Measurements from ENCODE around the gene ANKRD40.

The ANKRD40 gene

DNA sequence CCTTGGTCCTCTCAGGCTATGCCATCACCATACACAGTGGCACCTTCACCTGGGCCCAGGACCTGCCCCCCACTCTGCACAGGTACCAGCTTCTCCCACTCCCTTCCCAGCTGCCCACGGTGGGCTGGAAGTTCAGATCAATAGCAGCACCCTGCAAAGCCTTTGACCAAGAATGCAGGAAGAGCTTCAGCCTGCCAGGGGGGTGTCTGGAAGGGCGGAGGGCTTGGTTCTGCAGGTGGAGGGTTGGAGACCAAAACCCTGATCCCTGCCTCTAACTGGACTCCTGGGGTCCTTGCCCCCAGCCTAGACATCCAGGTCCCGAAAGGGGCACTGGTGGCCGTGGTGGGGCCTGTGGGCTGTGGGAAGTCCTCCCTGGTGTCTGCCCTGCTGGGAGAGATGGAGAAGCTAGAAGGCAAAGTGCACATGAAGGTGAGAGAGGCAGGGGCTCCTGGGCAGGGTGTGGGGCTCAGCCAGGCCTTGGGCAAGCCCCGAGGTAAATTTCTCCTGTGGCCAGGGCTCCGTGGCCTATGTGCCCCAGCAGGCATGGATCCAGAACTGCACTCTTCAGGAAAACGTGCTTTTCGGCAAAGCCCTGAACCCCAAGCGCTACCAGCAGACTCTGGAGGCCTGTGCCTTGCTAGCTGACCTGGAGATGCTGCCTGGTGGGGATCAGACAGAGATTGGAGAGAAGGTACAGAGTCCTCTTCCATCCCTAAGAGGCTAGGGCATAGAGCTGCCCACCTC is 38.7 kb downstream of the ANKRD40 start:
- DNase-seq (ENCODE audit: low spot score): no peak

- no peak for DNase-seq (ENCODE audit: low spot score)
Observed at GRCh38 chr17:50668025-50668837, 39.5 kb downstream of the ANKRD40 start.

DNA sequence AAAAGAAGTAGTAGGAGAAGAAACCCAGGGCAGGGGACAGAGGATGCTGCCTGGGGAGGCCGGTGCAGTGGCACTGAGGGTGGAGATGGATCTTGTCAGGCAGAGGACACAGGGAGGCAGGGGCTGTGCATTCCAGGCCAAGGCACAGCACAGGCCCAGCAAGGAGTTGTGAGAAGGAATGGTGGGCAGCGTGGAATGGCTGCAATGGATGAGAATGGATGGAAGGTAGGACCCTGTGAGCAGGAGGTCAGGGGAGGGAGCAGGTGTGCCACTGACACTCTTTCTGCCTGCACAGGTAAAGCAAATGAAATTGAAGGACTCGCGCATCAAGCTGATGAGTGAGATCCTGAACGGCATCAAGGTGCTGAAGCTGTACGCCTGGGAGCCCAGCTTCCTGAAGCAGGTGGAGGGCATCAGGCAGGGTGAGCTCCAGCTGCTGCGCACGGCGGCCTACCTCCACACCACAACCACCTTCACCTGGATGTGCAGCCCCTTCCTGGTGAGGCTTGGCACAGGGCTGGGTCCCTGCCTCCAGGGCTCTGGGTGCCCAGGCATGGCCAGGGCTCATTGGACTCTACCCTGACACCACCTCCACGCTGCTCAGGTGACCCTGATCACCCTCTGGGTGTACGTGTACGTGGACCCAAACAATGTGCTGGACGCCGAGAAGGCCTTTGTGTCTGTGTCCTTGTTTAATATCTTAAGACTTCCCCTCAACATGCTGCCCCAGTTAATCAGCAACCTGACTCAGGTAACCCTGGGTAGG is 40.3 kb downstream of the ANKRD40 start:
- DNase-seq (ENCODE audit: low spot score): no peak

GRCh38 chr17:50666316-50666715 is 41.4 kb downstream of the ANKRD40 start:
- DNase-seq (ENCODE audit: low spot score): no peak

- no peak for DNase-seq (ENCODE audit: low spot score)
Observed at GRCh38 chr17:50665838-50666237, 41.9 kb downstream of the ANKRD40 start.

DNA sequence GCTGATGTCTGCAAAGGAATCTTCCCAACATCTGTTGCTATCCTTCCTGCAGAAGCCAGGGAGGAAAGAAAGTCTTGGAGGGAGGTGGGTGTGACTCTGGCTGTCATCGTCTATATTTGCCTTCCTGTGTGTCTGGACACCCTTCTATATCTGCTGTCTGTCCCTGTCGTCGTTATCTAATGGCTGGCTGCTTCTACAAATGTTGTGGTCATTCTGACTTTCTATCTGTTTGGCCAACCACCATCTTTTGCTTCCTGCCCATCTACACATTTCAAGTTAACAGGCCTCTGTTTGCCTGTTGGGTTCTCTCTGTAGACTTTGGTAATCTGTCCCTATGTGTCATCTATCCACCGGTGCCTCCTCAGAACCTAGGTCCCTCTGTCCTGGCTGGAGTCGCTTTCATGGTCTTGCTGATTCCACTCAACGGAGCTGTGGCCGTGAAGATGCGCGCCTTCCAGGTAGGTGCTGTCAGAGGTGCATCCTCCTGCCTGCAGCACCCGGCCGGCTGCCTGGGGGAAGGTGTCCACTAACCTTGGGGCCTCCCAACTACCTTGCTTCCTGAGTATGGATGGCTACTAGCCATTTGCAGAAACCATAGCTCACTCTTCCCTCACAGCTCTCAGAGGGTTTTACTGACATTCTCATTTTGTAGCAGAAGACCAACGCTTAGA is 42.8 kb downstream of the ANKRD40 start:
- no peak for DNase-seq (ENCODE audit: low spot score)

DNA sequence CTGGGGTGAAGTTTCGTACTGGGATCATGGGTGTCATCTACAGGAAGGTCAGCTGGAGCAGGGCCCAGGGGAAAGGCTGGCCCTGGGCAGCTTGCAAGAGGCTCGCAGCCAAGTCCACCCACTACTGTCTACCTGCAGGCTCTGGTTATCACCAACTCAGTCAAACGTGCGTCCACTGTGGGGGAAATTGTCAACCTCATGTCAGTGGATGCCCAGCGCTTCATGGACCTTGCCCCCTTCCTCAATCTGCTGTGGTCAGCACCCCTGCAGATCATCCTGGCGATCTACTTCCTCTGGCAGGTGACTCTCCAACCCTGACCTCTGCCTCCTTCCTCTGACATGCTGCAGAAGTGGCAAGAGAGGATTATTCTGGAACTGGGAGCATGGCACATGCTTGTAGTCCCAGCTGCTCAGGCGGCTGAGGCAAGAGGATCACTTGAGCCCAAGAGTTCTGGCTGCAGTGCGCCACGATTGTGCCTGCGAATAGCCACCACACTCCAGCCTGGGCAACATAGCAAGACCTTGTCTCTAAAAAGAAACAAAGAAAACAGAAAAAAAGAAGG is 43.8 kb downstream of the ANKRD40 start:
- DNase-seq (ENCODE audit: low spot score): no peak

DNA sequence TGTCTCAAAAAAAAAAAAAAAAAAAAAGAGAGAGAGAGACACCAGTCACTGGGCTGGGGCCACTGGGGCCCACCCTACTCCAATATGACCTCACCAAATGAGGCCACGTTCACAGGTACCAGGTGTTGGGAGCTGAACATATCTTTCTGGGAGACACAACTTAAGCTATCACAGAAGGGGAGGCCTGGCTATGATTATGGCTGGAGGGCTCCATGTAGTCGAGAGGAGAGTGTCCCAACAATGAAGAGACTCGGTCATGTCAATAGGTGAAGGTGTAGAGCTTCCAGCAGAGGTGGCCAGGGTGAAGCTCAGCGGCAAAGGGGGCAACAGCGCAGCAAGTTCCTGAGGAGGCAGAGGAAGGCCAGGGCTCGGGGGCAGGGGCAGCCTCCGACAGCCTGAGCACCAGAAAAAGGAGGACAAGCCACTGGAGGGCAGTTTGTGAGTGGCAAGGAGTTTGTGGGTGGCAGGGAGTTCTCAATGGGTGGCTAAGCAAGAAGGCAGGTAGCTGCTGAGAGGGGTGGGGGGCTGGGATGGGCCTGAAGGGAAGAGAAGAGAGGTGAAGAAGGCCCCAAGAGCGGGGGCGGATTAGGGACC is 45.0 kb downstream of the ANKRD40 start:
- DNase-seq (ENCODE audit: low spot score): no peak

DNA sequence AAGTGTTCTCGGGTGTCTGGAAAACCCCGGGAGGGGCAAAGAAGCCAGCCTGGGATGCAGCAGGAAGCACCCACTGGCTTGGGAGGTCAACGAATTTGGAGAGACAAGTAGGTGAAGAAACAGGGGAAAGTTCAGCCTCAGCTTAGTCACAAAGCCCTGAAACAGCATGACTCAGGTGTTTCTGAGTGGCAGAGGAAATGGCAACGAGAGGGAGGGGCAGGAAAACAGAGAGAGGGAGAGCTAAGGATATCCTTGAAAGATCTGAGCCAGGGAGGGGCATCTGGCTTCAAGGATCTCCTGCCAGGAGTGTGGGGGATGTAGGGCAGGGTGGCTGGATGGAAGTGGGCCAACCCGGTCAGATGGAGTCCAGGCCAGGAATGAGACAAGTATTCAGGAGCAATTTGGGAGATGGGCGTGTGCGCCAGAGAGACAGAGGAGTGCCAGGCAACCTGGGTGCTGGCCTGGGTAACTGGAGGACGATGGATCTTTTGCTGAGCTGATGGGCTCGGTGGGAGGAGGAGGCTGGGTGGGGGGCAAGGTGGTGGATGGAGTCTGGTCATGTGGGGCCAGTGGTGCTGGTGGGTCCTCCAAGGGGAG is 45.8 kb downstream of the ANKRD40 start:
- DNase-seq (ENCODE audit: low spot score): peak; percentile 77

DNA sequence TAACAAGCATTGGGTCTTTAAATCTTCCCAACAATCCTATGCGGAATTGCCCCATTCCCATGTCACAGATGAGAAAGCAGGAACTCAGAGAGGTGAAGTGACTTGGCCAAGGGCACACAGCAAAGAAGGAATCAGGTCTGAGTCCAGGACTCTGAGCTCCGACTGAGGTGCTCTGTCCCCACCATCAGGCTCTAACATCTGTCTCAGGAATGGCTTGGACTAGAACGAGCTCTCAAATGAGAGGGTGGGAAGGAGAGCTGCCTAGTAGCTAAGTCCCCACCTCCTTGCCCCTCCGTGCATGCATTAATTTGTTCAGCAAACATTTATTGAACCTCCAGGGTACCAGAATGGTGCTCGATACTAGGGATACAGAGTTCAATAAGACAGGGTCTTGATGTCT is 46.4 kb downstream of the ANKRD40 start:
- no peak for DNase-seq (ENCODE audit: low spot score)

- no peak for DNase-seq (ENCODE audit: low spot score)
Observed at GRCh38 chr17:50660887-50661345, 46.8 kb downstream of the ANKRD40 start.

- no peak for DNase-seq (ENCODE audit: low spot score)
Observed at GRCh38 chr17:50660042-50660886, 47.5 kb downstream of the ANKRD40 start.

- no peak for DNase-seq (ENCODE audit: low spot score)
Observed at GRCh38 chr17:50659179-50659578, 48.5 kb downstream of the ANKRD40 start.

- no peak for DNase-seq (ENCODE audit: low spot score)
Observed at GRCh38 chr17:50658616-50659015, 49.1 kb downstream of the ANKRD40 start.

DNA sequence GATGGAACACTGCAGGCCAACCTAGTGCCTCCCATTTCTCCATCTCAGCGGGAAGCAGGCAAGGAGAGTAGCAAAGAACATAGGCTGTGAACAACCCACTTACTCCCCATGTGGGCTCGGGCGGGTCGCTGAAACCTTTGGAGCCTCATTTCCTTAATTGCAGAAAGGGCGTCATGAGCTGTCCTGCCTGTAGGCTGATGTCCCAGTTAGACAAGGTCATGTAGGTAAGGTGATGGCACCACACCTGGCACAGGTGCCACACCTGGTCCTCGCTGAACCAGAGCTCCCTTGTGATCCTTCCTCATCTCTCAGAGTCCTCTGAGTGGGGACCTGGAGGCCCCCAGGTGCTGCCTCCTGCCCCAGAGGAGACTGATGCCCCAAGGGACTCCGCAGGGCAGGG is 50.1 kb downstream of the ANKRD40 start:
- no peak for DNase-seq (ENCODE audit: low spot score)

GRCh38 chr17:50657054-50657453 is 50.7 kb downstream of the ANKRD40 start:
- DNase-seq (ENCODE audit: low spot score): no peak

DNA sequence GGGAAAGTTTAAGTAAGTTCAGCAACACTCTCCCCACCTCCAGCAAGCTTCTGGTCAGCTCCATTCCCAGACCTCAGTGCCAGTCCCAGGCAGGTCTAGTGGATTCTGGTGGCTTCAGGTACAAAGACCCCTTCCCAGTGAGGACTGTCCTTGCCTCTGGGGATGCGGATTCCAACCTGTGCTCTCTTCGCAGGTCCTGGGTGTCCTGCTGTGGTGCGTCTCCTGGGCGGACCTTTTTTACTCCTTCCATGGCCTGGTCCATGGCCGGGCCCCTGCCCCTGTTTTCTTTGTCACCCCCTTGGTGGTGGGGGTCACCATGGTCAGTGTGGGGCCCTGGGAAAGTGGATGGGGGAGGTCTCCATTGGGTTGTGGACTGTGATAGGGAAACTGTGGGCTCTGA is 51.2 kb downstream of the ANKRD40 start:
- no peak for DNase-seq (ENCODE audit: low spot score)

DNA sequence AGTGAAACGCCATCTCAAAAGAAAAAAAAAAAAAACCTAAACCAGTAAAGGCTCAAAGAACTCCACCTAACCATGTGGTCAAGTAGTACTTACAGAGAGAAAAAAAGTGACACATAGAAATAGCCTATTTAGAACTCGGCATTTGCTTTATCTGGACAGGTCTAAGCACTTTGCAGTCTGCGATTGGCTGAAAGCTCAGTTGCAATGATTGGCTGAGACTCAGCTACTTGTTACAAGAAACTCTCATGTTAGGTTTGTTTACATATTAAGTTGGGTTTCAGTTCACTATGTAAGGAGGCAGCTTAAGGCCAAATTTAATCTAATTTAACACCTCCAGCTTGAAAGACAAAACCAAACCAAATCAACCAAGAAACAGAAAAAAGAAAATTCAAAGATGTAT is 54.0 kb downstream of the ANKRD40 start:
- no peak for DNase-seq (ENCODE audit: low spot score)

GRCh38 chr17:50651661-50652060 is 56.1 kb downstream of the ANKRD40 start:
- DNase-seq (ENCODE audit: low spot score): no peak
